Upper lobe of left lung (tissue), 4 donors: ENCODE data around the gene ASB3.

Experiments
- POLR2A ChIP-seq, 4 donors: fragments of 450-650 bp; IDR thresholded peaks; one replicate each; pipeline ENCODE4 v1.5.1; 2016 to 2017; ENCODE audit warnings: antibody characterized with exemption in 4 of 4, mild to moderate bottlenecking in 2 of 4
- TF ChIP-seq, protein P1 (sequence below), 6 experiments: fragments of 450-650 bp in 4 of 6; fragments of 200-600 bp in 2 of 6; sonication (generic) in 2 of 6; IDR thresholded peaks; one replicate each; pipeline ENCODE4 v1.5.1; 2016 to 2019; ENCODE audit warnings: antibody characterized with exemption in 6 of 6

DNA sequence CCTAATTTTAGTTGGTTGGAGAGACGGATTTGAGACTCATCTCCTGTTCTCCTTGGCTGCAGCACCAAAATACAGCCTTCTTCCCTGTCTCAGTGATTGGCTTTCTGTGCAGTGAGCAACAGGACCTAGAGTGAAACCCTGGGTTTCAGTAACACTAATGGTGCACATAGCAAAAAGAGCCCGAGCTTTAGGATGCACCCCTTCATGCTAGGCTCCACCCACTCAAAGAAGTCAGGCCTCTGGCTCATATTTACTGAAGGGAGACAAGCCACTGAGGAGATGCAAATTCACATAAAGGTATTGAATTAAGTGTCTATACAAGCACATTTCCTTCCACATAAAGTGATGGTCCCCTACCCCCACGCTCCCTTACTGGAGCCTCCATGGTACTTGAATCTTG, 151.1 kb downstream of the ASB3 start:
- TF ChIP-seq POLR2A (IDR thresholded peaks at IDR 0.05), result no peak
- TF ChIP-seq, protein P1, sequence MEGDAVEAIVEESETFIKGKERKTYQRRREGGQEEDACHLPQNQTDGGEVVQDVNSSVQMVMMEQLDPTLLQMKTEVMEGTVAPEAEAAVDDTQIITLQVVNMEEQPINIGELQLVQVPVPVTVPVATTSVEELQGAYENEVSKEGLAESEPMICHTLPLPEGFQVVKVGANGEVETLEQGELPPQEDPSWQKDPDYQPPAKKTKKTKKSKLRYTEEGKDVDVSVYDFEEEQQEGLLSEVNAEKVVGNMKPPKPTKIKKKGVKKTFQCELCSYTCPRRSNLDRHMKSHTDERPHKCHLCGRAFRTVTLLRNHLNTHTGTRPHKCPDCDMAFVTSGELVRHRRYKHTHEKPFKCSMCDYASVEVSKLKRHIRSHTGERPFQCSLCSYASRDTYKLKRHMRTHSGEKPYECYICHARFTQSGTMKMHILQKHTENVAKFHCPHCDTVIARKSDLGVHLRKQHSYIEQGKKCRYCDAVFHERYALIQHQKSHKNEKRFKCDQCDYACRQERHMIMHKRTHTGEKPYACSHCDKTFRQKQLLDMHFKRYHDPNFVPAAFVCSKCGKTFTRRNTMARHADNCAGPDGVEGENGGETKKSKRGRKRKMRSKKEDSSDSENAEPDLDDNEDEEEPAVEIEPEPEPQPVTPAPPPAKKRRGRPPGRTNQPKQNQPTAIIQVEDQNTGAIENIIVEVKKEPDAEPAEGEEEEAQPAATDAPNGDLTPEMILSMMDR (IDR thresholded peaks at IDR 0.05), result no peak
